GM19025 (cell line): ENCODE measurements around the gene FGGY.

ENCODE experiments used
- ATAC-seq: cut with Tn5 transposase; IDR thresholded peaks from one replicate; pipeline ENCODE4 v1.9.1; 2021; ENCODE audit warnings: mild to moderate bottlenecking, low read depth, moderate library complexity; ENCODE audit not compliant: unreplicated experiment

Gene FGGY

DNA sequence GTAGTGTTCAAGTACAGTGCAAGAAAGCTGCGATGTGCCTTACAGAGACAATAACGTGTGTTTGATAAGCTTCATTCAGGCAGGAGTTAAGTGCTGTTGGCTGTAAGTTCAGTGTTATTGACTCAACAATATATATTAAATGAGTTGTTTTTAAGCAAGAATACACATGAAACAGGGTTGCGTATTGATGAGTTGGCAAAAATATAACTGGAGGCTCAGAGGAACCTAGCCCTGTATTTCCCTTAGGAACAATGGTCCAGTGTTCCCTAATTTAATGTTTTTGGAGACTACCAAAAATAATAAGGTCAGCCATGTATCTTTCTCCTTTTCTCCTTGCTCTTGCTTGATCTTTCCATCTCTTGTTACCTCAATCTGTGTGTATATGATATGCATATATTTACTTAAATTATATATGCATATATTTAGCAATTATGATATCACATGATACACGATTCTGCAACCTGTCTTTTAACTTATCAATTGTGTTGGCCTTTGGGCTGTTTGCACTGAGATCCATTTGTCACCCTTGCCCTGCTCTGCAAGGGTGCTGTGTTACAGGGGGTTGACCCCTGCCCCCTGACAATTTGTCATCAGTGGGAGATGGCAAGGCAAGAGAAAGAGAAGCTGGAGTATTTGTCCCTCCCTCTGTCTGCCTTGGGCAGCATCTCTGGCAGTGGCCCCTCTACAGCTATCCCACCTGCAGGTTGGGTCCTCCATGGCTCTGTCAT lies 109.7 kb downstream of the FGGY start:
- ATAC-seq = no peak

DNA sequence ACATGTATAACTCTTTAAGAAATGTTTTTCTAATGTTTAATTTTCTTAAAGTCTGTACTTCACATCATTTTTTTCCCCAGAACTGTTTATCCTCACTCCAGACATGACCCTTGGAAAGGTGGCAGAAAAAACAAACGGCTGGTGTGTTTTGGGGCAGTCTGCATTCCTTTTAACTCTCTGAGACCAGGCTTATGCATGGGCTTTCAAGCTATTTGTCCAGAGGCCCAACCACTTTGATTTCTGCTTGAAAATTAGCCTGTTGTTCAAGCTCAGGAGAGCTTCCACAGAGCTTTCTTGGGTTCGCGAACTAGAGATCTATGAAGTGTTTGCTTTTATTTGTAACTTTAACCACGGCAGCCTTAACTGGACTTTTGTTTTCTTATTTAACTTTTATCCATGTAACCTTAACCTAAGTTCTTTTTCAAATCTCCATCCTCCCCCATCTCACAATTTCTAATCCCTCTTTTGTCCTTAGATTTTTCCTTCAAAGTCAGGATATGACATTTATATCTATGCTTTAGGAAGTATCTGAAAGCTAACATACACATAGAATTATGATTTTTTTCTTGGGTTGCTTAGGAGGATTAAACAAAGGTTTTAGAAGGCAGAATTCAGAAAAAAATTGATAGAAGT lies 111.8 kb downstream of the FGGY start:
- ATAC-seq = no peak

DNA sequence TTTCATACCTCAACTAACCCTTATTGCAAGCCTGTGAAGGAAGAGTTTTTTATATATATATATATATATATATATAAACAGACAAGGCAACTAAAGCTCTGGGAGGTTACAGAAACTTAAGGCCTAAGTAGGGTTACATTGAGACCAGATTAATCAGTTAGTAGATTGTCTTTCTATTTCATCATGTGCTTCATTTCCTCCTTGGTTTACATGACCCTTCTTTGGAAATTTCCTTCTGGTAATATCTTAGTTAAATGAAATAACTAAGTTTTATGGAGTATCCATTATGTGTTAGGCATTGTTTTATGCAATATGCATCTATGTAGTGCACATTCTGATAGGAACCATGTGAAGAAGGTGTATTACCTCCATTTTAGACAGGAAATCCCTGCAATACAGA lies 112.7 kb downstream of the FGGY start:
- no peak for ATAC-seq

DNA sequence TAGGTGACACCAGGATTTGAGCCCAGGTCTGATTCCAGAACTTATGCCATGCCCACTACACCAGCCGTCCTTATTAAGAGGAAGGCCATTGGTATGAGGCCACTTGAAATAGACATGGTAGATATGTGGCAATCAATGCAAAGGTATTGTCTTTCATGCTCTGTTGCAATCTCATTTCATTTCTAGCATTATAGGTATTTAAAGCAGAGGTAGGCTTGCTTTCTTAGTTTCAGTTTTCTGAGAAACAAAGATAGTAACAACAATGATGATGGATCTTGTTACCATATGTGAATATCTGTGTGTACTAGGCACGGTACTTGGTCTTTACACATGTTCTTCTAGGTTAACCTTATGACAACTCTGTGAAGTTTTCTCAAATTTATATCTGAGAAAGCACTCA lies 113.1 kb downstream of the FGGY start:
- no peak for ATAC-seq

DNA sequence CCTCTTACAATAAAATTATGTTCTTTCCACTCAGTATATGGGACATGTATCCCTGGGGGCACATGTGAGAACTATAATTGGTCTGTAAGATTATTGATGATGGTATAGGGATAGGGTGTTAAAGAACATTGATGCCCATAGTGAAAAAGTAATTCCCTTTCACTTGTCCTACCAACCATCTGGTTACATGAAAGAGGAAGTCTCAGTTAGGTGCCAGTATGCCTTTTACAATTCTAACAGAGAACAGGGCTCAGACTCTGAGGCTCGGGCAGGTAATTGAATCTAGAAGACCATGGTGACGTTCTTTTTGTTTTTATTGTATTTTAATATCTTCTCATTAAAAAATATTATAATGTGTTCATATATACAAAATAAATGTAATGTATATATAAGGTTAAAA lies 113.6 kb downstream of the FGGY start:
- ATAC-seq = no peak

DNA sequence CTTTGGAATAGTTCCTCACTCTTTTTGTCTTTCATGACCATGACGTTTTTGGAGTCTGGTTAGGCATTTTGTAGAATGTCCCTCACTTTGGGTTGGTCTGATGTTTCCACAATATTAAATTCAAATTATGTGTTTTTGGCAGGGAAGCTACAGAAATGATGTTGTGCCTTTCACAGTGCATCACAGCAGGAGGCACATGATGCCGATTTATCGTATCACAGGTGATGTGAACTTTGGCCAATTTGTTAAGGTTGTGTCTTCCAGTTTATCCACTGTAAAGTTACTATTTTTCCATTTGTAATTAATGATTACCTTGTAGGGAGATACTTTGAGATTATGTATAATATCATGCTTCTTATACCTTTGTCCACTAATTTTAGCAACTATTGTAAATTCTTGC lies 114.3 kb downstream of the FGGY start:
- ATAC-seq = no peak

DNA sequence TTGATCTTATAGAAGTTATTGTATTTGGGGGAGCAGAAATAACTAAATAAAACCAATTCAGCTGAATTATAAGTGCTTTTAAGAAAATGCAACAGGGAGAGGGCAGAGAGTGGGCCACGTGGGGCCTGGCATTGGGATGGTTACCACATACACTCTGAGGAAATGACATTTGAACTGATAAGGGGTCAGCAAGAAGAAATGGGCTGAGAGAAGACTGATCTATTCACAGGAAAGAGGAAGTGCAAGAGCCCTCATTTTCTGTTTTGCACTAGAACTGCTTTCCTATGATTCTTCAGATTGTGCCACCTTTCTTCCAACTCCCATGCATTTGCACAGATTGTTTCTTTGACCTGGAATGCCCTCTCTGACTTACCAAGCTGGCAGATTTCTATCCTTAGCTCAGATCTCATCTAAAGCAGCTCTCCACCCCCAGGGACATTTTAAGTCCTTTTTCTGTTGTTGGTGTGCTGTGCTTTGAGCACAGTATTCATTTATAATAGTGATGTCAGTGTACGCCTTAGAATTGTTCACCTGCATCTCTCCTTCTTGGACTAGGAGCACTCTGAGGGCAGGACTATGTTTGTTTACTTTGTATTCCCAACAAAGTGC lies 115.9 kb downstream of the FGGY start:
- ATAC-seq = no peak

DNA sequence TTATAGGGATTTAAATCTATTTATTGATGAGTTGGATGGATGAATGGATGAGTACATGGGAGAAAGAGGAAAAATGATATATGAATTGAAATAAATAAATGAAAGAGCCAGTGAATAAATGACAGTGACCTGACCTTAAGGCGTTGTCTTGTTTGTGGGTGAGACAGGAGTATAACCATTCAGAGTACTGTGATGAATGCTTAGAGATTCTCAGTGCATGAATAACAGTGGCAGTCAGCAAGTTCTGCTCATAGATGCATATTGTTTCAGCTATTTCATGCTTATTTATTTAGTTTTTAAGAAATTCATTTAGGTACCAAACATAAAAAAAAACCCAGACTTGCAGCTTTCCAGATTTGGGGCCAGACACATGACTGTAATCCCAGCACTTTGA lies 116.4 kb downstream of the FGGY start:
- no peak for ATAC-seq

DNA sequence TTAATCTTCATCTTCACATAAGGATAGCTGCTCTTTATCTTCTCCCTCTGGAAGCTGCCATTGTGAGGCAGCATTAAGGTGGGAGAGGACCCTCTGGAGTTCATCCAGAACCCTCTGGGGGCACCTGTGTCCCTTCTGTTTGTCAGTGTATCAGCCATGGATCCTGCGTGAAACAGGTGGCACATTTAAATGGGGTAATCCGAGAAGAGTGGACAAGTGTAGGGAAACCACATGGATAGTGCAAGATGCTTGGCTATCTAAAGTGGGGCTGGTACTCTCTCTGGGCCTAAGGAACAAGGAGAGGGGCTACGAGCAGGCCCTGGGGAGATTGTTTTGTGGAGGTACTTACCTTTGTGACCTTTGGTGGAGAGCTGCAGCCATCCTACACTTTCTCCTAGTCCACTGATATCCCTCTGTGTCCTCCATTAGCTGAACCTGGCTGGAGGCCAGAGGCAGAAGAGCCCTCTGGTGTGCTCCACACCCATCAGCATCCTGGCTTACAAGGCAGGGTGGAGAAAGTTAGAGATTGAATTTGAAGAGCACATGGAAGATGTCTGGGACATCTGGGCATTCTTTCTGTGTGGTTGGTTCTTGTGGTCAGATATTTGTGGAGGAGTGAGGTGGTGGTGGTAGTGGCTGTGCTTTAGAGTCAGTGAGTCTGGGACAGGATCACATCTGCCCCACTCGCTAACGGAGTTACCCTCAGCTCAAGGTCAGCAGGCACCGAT lies 117.7 kb downstream of the FGGY start:
- ATAC-seq = no peak

DNA sequence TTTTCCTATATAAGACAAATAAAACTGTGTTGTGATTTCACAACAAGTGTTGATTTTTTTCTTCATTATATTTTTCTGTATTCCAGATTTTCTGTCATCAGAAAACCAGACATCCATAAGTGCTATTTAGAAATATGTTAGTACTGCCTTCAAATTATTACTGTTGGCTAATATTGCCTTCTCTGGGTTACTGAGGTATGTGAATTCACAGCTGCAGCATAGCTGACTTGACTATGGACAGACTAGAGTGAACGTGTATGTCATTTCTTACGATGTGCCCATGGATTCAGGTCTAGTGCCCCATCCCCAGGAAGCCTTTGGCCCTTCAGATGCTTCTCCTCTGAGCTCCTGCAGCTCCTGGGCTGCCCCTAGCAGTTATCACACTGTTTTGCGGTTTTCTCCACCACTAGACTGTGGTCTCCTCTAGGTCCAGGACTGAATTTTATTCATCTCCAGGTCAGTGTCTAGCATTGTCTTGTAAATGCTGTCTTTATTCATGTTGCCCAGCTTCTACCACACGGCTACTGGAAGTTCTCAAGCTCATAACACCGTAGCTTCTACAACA lies 118.5 kb downstream of the FGGY start:
- no peak for ATAC-seq

DNA sequence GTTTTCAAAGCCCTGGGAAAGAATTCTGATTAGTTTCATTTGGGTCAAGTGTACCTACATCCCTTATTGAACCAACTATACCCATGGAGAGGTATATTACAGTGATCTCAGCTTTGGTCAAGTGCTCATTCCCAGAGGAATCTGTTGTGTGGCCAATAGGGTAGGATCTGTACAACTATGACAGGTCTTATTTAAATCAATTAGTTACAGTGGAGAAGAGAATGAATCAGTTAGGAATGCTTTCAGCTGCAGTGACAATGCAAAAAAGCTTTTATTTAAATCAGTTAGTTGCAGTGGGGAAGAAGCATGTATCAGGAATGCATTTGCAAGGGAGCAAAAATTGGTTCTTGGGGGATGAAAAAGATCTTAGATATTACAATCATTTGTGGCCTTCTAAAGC lies 119.0 kb downstream of the FGGY start:
- no peak for ATAC-seq

DNA sequence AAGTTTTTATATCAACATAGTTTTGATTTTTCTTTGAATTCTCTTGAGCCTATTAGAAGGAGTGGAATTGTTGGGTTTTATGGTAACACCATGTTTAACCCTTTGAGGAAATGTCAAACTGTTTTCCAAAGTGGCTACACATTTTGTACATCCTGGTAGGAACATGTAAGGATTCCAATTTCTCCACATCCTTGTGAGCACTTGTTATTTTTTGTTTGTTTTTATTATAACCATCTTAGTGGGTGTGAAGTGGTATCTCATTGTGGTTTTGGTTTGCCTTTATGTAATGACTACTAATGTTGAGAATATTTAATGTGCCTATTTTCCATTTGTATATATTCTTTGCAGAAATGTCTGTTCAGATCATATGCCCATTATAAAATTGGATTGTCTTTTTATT lies 120.5 kb downstream of the FGGY start:
- no peak for ATAC-seq

DNA sequence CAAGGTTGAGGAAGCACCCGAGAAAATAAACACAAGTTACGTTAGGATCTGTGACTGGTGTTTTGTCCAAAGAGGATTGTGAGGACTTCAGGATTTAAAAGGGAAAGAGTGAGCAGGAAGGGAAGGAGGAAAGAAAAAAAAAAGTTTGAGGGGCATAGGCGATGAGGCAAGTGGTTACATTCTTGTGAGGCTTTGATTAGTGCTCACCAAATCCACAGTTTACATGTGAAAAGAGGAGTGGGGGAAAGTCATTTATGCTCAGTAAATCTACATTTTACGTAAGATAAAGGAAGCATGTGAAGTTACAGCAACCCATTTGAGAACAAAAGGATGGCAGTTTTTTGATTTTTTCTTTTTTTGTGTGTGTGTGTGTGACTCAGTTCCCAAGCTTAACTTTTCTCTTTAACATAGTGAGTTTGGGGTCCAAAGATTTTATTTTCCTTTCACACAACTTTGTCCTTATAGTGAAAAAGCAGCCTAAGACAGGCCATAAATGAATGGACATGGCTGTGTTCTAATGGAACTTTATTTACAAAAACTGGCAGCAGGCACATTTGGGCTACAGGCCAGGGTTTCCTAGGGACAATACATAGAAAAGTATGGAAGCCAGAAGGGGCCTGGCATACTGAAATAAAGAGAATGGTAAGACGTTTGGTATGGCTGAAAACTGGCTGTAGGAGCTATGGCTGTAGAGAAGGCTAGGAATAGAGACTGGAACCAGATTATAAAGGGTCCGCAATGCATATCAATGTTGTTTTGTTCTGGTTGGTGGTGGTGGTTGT lies 121.7 kb downstream of the FGGY start:
- no peak for ATAC-seq

DNA sequence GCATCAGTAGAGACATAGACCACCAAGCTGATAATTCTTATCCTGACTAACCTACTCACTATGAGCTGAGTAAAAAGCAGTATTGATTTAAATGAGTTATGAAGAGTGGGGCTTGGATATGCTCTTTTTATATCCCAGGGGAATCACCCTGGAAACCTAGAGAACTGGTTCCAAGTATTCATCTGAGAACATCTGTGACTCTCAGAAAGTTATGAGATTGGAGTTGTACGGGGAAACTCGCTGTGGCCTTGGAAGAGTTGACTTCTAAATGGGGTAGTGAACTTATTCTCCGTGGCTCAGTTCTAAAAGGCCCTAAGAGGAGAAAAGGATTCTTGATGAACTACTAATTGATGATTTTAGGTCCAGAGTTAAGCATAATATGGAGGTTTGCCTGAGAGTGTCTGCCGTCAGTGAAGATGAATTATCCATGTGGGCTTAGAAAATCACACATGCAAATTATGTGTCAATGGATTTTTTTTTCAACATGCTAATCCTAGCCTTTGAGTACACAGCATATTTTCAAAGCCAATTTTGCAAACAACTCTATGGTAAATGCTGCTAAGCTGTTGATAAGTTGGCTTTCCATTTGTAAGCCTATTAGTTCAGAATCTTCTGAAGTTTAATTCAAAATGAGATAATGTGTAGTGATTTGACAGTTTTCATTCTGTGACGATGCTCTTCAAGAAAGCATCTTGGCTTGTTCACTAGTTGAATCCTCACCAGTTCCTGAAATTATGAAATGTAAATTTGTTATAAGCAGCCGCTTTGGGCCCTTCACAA lies 122.7 kb downstream of the FGGY start:
- no peak for ATAC-seq

DNA sequence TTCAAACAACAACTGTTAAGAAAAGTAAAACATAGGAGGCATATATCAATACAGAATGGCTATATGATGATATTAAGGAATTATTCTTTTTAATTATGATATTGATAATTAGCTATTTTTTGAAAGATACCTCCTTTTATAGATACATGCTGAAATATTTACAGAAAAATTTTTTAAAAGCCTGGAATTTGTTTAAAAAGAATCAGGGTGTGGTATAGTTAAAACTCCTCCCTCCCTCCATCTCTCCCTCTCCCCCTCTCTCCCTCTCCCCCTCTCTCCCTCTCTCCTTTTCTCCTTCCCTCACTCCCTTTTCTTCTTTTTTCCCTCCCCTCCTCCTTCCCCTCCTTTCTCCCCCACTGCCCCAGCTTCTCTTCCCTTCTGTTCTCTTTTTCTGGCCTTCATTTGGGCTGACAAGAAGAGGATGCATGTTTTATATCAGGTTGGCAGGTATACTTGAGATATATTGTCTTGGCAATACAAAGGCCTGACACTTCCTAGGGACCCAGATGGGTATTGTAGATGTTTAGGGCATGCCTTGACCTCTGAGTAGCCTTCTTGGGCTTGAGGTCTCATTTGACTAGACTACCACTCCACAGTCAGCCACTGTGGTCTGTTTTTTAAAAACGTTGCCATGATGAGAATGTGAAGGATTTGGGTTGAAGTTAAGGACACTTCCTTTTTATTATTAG lies 124.5 kb downstream of the FGGY start:
- ATAC-seq = no peak

DNA sequence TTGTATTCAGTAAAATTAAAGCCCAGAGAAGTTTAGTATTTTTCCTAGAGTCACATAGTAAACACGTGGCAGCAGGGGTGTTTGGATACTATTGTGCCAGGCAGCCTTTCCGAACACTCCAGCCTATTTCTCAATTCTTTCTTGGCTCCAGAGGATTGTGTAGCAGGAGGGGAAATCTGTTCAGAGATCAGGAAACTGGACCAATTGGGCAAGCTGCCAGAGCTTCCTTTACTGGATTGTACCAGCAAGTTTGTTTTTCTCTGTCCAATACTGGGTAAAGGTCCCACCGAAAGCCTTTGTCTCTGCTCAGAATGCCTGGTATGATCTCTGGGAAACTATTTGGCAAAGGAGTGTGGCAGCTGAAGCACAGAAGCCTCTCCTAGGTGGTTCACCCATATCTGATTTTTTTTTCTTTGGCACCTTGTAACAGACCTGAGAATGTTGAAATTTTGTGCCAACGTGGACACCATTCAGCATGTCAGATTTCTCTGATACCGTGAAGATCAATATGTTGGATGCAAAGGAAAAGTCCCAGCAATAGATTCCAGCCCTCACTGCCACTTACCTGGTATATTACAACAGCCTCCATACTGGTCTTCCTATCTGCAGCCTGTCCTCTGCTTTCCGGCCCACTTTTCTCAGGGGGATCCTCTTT lies 126.2 kb downstream of the FGGY start:
- no peak for ATAC-seq

DNA sequence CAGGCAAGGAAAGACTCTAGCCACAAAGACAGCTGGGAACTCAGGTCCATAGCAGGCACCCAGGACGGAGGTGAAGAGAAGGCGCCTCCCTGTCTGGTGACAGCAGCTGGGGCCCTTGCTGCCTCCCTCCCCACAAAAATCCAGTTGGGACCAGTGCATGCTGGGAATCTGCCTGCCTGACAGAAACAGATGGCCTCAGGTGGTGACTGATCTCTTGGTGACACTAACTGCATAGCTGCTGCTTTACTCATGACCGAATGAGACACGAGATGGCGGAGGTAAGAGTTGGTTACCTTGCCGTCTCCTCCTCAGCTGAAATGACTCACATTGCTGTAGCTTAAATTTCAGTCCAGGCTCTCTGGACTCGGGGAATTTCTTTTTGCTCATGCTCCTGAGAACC lies 130.3 kb downstream of the FGGY start:
- ATAC-seq = no peak

DNA sequence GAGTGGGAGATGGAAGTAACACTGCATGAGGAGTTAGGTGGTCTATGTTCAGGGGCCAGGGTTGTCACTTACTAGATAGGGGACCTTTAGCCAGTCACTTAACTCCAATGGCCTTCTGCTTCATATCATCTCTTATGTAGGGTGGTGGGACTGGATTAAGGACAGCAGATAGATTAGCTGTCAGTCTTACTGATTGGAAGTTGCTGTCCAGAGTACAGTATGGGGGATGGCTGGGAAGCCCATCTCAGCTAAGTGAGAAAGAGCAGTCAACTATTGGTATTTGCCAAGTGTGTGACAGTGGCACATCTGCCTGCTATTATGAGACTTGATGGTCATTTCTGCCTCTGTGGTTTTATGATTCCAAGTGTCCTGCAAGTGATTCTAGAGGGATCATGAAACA lies 130.9 kb downstream of the FGGY start:
- no peak for ATAC-seq

DNA sequence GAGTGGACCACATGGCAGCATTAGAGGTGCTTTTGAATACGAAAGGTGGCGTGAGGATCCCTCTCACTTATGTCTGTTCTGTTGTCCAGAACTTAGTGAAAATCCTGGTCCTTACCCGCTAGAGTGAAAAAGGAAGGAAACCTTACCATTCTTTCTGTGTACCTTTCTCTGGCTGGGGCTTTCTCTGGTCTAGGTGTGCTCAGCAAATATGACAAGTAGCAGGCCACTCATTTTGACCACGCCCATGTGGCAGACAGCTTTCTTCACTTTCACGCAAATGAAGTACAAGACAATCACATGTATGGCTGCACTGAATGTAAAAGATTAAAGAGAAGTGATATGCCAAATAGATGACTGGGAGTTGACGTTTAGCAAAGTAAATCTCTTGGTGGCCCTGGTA lies 131.9 kb downstream of the FGGY start:
- no peak for ATAC-seq
